Activated naive CD8-positive, alpha-beta T cell treated with anti-CD3 and anti-CD28 coated beads, Interleukin-2, amount 50 U/mL, for 24 hours (primary cell): ENCODE measurements around the gene KCNJ6.
A peak's percentile ranks its signal among the peaks of the same experiment; 100 is the strongest.
"Not testable (repeated sequence)": the region's sequence is repeated elsewhere in the genome, so short reads cannot be mapped to it uniquely, and the experiment has no call there.

Experiments used
- ATAC-seq: fragments of 150-1000 bp; cut with Tn5 transposase; one replicate; pipeline ENCODE4 v1.10.0; 2021
- DNase-seq: peaks from one replicate; pipeline ENCODE4 v3.0.0; 2021
- H3K27ac Mint-ChIP-seq: one replicate; pipeline ENCODE4 v1.8.0; 2021; ENCODE audit warnings: mild to moderate bottlenecking, mixed read lengths
- H3K27me3 Mint-ChIP-seq: one replicate; pipeline ENCODE4 v1.8.0; 2021; ENCODE audit warnings: mixed read lengths
- H3K36me3 Mint-ChIP-seq: one replicate; pipeline ENCODE4 v1.8.0; 2021; ENCODE audit warnings: low read depth, mixed read lengths
- H3K4me1 Mint-ChIP-seq: one replicate; pipeline ENCODE4 v1.8.0; 2021; ENCODE audit warnings: mixed read lengths
- H3K4me3 Mint-ChIP-seq: one replicate; pipeline ENCODE4 v1.8.0; 2021; ENCODE audit warnings: mild to moderate bottlenecking, moderate library complexity, mixed read lengths
- H3K9me3 Mint-ChIP-seq: one replicate; pipeline ENCODE4 v1.8.0; 2021; ENCODE audit warnings: mixed read lengths

The KCNJ6 gene

DNA sequence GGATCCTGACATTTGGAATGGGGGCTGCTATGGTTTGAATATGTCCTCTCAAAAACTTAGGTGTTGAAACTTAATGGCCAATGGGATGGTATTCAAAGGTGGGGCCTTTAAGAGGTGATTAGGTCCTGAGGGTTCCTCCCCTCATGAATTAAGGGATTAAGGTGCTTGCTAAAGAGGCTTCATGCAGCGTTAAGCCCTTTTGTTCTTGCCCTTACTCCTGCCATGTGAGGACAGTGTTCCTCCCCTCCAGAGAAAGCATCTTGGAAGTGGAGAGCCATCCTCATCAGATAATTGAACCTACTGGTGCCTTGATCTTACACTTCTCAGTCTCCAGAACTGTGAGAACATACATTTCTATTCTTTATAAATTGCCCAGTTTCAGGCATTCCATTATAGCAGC lies 146.6 kb downstream of the KCNJ6 start:
- Mint-ChIP-seq H3K27ac (no peak overlapping the region), H3K9me3 (no peaks in the 10 kb centered on the region), H3K36me3 (no peaks in the 10 kb centered on the region), H3K27me3 (peaks cover 7% of the 10 kb centered on the region), H3K4me1 (no peaks in the 10 kb centered on the region), H3K4me3 (no peak overlapping the region)
- DNase-seq (no peak), ATAC-seq (no peak)

DNA sequence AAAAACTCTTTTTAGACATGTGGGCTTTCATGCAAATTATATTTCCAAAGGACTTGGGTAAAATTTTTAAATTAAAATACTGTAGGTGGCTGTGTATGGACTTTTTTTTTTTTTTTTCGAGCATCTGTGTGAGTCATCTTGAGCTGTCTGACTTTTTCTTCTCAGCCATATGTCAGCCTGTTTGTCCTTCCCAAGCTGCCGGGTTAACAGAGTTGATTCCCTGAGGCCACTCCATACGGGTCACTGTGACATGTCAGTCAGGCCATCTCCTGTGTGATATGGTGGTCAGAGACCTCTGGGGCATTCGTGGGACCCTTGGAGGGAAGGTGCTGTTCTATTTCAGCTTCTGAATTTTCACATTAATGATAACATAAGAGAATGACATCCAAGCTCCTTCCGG lies 148.3 kb downstream of the KCNJ6 start:
- Mint-ChIP-seq H3K4me3 (no peak overlapping the region), H3K4me1 (no peaks in the 10 kb centered on the region), H3K36me3 (no peaks in the 10 kb centered on the region), H3K9me3 (no peaks in the 10 kb centered on the region), H3K27ac (no peak overlapping the region), H3K27me3 (peaks cover 2% of the 10 kb centered on the region)
- ATAC-seq (no peak), DNase-seq (no peak)

DNA sequence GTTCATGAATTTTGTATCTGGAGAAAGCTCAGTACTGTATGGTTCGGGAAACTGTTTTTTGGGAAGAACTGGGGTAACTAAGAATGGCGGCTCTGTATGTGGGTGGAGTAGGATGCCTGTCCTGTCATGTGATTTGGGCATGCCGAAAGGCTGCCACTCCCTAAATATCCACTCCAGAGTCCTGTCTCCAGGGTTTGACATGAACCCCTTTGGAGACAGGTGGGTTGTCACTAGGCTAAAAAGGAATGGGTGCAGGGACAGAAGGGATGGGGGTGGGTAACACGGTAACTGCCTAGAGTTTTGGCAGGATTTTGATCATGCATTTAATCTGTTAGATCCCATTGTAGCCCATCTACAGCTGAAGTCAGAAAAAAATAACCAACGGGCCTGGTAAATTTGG lies 150.1 kb downstream of the KCNJ6 start:
- Mint-ChIP-seq H3K27ac (no peak overlapping the region), H3K4me3 (no peak overlapping the region), H3K4me1 (no peaks in the 10 kb centered on the region), H3K36me3 (no peaks in the 10 kb centered on the region), H3K9me3 (no peaks in the 10 kb centered on the region), H3K27me3 (peaks cover 2% of the 10 kb centered on the region)
- DNase-seq (no peak), ATAC-seq (no peak)

DNA sequence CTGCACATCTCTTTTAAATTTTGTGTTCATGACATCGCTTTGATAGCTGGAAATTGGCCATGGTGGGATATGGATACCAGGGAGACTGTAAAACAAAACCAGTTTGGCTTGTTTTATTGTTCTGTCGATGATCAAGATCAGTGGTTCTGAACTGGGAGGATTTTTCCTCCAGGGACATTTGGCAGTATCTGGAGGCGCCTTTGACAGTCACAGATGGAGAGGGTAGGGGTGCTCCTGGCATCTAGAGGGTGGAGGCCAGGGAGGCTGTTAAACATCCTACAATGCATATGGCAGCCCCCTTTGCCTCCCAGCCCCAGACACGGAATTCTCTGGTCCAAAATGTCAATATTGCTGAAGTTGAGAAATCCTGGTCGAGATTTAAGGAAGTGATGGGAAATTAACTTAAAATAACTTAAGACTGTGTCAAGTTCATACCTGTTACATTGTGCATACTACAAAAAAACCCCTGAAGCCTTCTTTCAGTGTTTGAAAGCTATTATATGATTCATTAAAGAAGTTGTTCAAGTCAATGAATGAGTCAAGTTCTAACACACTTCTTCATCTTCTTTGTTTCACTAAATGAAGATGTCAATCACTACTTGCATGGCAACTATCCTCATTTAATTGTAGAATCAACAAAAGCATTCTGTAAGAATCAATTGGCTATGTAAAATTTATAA lies 150.9 kb downstream of the KCNJ6 start:
- no peaks in the 10 kb centered on the region for H3K4me1 Mint-ChIP-seq
- H3K27ac Mint-ChIP-seq = no peak overlapping the region
- no peaks in the 10 kb centered on the region for H3K36me3 Mint-ChIP-seq
- H3K9me3 Mint-ChIP-seq = no peaks in the 10 kb centered on the region
- ATAC-seq (no peak), DNase-seq (no peak)
- H3K27me3 Mint-ChIP-seq = peaks cover 2% of the 10 kb centered on the region
- H3K4me3 Mint-ChIP-seq = no peak overlapping the region

DNA sequence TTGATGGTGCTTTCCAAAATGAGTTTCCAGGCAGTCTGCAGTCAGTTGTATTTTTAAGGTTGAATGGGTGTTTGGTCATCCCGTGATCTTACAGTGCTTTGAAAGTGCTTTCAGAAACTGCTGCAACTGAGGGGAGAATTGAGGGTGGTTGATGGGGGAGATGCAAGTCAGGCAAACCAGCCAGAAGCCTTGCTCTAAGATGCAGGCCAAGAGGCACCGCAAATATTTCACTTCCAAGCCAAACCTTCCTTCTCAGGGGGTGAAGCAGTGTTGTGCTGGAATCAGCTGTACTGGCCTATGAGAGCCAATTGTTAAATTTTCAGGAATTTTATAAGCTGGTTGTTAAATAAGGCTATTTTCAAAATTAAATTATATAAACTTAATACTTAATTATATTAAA lies 151.6 kb downstream of the KCNJ6 start:
- Mint-ChIP-seq H3K9me3 (no peaks in the 10 kb centered on the region), H3K36me3 (no peaks in the 10 kb centered on the region), H3K4me3 (no peak overlapping the region), H3K27ac (no peak overlapping the region), H3K27me3 (peaks cover under 1% of the 10 kb centered on the region), H3K4me1 (no peaks in the 10 kb centered on the region)
- no peak for ATAC-seq
- no peak for DNase-seq

DNA sequence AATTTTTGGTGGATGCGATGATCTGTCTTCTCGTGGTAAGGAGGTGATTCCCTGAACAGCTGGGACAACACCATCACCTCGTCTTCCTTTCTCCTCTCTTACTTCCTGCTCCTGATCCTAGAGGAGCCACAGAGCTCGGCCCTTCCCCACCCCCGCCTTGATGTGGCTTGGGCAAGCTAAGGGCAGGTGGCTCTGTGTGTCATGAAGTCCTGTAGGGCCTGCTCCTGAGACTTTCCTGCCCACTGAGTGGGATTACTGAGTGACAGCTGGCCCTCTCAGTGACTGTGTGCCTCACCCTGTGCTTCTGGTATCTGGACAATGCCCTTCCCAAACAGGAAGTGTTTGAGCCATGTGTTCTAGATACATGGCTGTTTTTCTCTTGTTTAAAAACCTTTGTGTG lies 153.0 kb downstream of the KCNJ6 start:
- H3K4me1 Mint-ChIP-seq = no peaks in the 10 kb centered on the region
- DNase-seq (no peak), ATAC-seq (no peak)
- no peak overlapping the region for H3K4me3 Mint-ChIP-seq
- no peak overlapping the region for H3K27ac Mint-ChIP-seq
- peaks cover 2% of the 10 kb centered on the region for H3K27me3 Mint-ChIP-seq
- no peaks in the 10 kb centered on the region for H3K36me3 Mint-ChIP-seq
- no peaks in the 10 kb centered on the region for H3K9me3 Mint-ChIP-seq

DNA sequence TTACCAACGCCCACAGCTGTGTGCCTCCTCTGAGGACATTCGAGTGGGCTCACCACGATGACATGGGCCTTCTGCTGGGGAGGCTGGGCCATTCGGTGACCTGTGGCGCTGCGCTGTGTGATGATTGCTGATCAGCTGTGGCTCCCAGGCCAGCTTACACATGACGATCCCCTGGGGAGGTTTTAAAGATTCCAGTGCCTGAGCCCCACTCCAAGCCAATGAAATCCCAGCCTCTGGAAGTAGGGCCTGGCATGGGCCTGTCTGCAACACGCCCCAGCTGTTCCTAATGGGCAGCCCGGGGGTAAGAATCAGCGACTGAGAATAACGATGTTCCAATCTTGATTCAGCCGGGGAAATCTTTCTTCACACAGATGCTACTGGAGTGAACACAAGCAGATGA lies 153.7 kb downstream of the KCNJ6 start:
- no peak for DNase-seq
- no peaks in the 10 kb centered on the region for H3K36me3 Mint-ChIP-seq
- H3K4me3 Mint-ChIP-seq = no peak overlapping the region
- no peak for ATAC-seq
- no peak overlapping the region for H3K27ac Mint-ChIP-seq
- peaks cover 2% of the 10 kb centered on the region for H3K27me3 Mint-ChIP-seq
- H3K9me3 Mint-ChIP-seq = no peaks in the 10 kb centered on the region
- no peaks in the 10 kb centered on the region for H3K4me1 Mint-ChIP-seq

DNA sequence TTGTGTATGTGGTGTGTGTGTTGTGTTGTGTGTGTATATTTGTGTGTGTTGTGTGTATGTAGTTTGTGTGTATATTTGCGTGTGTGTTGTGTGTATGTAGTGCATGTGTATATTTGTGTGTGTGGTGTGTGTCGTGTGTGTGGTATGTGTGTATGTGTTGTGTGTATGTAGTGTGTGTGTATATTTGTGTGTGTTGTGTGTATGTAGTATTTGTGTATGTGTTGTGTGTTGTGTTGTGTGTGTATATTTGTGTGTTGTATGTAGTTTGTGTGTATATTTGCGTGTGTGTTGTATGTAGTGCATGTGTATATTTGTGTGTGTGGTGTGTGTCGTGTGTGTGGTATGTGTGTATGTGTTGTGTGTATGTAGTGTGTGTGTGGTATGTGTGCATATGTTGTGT lies 154.9 kb downstream of the KCNJ6 start:
- ATAC-seq, H3K27ac Mint-ChIP-seq, H3K4me1 Mint-ChIP-seq, H3K36me3 Mint-ChIP-seq, H3K27me3 Mint-ChIP-seq, H3K9me3 Mint-ChIP-seq, DNase-seq, H3K4me3 Mint-ChIP-seq: not testable (repeated sequence)

DNA sequence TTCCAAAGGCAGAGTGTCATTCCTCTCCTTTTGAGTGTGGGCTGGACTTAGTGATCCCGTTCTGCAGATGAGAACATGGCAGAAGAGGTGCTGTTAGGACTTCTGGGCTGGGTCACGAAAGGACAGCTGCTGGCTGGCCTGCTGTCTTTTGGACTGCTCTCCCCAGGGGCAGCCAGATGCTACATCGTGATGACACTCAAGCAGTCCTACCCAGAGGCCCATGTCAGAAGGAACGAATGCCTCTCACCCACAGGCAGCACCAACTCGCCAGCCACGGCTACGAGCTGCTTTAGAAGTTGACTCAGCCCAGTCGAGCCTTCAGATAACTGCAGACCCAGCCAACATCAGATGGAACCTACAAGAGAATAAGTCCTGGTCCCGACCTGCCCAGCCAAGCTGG lies 156.5 kb downstream of the KCNJ6 start:
- peaks cover 2% of the 10 kb centered on the region for H3K27me3 Mint-ChIP-seq
- ATAC-seq (no peak), DNase-seq (no peak)
- no peak overlapping the region for H3K4me3 Mint-ChIP-seq
- no peaks in the 10 kb centered on the region for H3K4me1 Mint-ChIP-seq
- no peak overlapping the region for H3K27ac Mint-ChIP-seq
- H3K36me3 Mint-ChIP-seq = no peaks in the 10 kb centered on the region
- H3K9me3 Mint-ChIP-seq = no peaks in the 10 kb centered on the region

DNA sequence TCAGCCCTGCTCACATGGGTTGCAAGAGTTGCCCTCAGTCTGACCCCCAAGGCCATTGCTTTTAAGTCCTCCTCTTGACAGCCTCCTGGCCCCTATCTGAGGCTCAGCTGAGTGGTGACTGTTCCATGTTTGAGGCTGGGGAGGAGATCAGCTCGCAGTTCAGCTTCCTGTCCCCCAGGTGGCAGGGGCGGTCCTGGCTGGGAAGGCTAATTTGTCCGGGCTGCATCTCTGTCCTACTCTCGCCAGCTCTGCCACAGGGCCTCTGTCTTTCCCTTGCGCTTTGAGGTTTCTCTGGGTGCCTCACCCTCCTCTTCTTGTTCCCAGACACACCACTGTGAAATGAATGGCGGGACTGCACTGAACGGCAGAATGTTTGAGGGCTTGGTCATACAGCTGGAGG lies 157.3 kb downstream of the KCNJ6 start:
- Mint-ChIP-seq H3K4me3 (no peak overlapping the region), H3K27me3 (peaks cover 2% of the 10 kb centered on the region), H3K9me3 (no peaks in the 10 kb centered on the region), H3K36me3 (no peaks in the 10 kb centered on the region), H3K4me1 (no peaks in the 10 kb centered on the region), H3K27ac (no peak overlapping the region)
- DNase-seq (peak; percentile 9), ATAC-seq (no peak)

DNA sequence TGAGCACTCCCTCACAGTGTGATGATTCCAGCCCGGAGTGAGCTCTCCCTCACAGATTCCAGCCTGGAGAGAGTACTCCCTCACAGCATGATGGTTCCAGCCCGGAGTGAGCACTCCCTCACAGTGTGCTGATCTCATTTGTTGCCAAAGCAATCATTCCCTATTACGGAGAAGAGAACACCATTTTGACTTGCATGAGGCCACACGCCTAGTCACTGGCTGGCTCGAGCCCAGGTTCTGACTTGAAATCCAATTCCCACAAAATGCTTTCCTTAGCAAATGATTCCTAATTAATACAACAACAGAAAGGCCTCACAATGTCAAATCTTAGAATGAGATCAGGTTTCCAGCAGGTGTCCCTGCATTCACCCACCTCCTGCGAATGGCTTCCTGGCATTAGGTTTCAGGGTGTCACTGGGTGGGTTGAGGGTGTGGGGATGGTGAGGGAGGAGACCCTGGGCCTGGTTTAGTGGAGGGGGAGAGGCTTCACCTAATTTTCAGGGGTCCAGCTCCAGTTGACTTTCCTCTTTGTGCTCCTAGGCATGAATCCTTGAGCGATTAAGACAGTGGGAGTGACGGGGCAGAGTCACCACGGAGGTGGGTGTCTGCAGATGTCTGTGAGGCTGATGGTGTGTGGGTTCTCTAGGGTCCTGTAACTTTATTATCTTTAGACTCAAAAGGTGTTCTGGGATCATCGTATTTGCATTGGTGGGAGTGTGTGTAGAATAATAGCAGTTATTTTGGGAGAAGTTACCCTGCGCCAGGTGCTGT lies 158.5 kb downstream of the KCNJ6 start:
- Mint-ChIP-seq H3K27ac (no peak overlapping the region), H3K4me1 (no peaks in the 10 kb centered on the region), H3K9me3 (no peaks in the 10 kb centered on the region), H3K36me3 (no peaks in the 10 kb centered on the region), H3K27me3 (peaks cover 2% of the 10 kb centered on the region), H3K4me3 (no peak overlapping the region)
- ATAC-seq (no peak), DNase-seq (no peak)

DNA sequence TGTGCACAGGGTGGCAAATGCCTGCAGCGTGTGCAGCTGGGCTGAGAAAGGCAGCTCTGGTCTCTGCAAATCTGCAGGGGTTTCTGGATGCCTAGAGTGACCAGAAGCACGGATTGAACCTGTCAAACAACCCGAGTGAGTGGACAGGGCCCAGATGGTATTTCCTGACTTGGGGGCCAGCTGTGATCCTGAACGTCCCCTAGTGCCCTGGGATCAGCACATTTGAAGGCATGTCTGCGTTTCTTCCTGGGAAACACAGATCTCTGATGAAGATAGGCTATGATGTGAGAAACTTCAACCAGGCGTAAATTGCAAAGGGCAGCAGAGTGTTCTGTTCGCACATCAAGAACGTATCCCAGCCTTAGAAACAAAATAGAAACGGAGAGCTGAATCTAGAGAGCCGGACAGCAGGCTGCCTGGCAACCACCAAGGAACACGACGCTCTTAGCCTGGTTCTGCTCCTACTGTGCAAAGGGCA lies 163.1 kb downstream of the KCNJ6 start:
- no peaks in the 10 kb centered on the region for H3K36me3 Mint-ChIP-seq
- no peak overlapping the region for H3K4me3 Mint-ChIP-seq
- ATAC-seq (no peak), DNase-seq (no peak)
- H3K27ac Mint-ChIP-seq = no peak overlapping the region
- no peaks in the 10 kb centered on the region for H3K9me3 Mint-ChIP-seq
- H3K4me1 Mint-ChIP-seq = no peaks in the 10 kb centered on the region
- no peaks in the 10 kb centered on the region for H3K27me3 Mint-ChIP-seq

DNA sequence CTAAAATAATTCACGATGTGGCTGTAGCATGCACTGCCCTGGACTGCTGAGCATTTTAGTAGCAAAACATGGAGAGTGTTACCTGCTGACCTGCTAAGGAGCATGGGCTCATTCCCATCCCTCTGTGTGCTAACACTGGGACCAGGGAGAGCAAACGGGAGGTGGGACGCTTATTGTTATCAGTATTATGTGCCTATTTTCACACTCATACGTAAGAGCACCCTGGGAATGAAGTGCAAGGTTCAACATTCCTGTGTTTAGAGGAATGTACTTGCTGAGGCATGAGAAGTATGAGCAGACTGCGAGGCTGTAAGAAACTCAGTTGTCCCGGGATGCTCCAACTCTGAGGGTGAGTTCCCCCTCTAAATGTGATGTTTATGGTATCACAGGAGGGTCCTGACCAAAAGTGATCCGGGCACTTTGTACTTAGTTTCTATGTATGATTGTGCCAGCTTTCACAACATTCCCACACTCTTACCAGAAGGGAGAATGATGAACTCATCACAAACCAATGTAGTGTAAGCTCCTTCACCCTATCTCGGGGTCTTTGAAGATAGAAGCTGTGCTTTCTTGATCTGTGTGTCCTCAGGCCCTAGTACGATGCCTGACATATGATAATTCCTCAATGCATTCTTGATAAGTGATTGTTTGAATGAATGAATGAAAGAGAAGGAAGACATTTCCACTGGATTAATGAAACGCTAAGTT lies 164.8 kb downstream of the KCNJ6 start:
- Mint-ChIP-seq H3K9me3 (no peaks in the 10 kb centered on the region), H3K4me1 (no peaks in the 10 kb centered on the region), H3K27ac (no peak overlapping the region), H3K36me3 (no peaks in the 10 kb centered on the region), H3K27me3 (no peaks in the 10 kb centered on the region), H3K4me3 (no peak overlapping the region)
- no peak for ATAC-seq
- DNase-seq = no peak

DNA sequence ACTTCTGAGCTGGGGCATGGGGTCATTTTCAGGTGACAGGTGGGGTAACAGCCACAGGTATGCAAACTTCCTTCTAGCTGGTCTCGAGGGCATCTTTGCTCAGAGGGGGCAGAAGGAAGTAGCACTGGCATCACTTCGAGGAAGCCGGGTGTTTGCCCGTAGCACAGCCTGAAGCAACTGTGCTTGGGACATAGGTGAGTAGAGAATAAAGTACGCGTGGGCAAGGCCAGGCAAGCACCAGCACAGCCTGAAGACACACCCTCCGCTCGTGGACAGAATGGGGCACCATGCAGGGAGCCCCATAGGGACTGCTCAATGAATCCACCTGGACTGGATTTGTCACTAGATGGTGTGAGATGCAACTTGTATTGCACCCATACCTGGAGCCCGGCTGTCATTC lies 167.1 kb downstream of the KCNJ6 start:
- Mint-ChIP-seq H3K27me3 (no peaks in the 10 kb centered on the region), H3K9me3 (no peaks in the 10 kb centered on the region), H3K4me3 (no peak overlapping the region), H3K4me1 (no peaks in the 10 kb centered on the region), H3K27ac (no peak overlapping the region), H3K36me3 (no peaks in the 10 kb centered on the region)
- no peak for DNase-seq
- no peak for ATAC-seq

DNA sequence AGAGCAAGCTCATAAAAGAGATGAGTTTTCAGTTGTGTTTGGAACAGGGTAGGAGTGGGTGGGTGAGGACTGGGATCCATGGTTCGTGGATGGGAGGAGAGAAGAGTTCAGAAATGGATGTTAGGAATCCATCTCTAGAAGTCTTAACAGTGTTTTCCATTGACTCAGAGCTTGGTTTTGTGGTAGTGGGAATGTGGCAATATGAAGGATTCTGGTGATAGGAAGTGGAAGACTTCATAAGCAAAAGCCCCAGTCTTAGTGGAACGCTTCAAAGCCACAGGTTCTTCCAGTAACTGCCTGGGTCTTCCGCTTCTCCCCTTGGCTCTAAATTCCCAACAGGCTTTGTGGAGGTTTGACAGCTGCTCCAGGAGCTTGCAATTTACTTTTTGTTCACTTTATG lies 167.9 kb downstream of the KCNJ6 start:
- H3K4me1 Mint-ChIP-seq = no peaks in the 10 kb centered on the region
- H3K36me3 Mint-ChIP-seq = no peaks in the 10 kb centered on the region
- H3K4me3 Mint-ChIP-seq = no peak overlapping the region
- H3K9me3 Mint-ChIP-seq = no peaks in the 10 kb centered on the region
- H3K27ac Mint-ChIP-seq = no peak overlapping the region
- no peaks in the 10 kb centered on the region for H3K27me3 Mint-ChIP-seq
- no peak for DNase-seq
- ATAC-seq = no peak
